GM12872 (cell line): ENCODE data around the gene TPRN.

Experiments
- CTCF ChIP-seq: IDR thresholded peaks from 3 replicates; pipeline ENCODE4 v1.5.1; 2011; ENCODE audit warnings: low read depth, mild to moderate bottlenecking, low read length, moderate library complexity; ENCODE audit not compliant: insufficient read depth

The TPRN gene

DNA sequence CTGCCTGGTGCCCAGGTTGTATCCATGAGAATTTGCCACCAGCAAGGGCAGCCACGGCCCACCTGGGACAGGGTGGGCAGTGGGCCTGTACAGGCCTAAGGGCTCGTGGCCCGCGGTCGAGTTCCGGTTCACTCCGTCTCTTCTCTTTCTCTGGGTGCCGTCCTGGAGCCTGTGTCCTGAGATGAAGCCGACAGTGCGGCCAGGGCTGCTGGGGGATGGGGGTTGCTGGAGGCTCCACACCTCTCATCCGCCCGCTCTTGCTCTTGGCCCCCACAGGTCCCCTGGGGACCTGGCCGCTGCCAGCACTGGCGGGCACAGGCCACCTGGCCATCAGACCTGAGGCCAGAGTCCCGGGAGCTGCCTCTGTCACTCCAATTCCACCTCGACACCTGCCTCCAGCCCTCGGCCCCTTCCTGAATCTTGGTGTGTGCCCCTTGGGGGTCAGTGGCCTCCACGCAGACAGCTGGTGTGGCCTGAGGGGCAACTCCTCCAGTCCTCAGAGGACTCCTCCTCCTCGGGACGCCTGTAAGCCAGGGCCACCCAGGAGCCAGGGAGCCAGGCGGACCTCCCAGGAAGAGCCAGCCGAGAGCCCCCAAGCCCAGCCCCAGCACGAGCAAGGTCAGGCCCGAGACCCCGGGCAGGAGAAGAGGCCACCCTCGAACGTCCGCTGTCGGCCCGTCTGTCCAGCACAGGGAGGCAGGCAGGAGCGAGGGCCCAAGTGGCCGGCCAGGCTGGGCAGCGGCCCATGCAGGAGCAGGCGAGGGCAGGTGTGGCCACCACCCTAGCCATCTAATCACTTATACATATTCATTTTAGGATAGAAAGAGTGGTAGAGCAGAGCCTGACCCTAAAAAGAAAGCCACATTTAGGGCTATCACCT, 35.9 kb downstream of the TPRN start:
- TF ChIP-seq CTCF: no peak

DNA sequence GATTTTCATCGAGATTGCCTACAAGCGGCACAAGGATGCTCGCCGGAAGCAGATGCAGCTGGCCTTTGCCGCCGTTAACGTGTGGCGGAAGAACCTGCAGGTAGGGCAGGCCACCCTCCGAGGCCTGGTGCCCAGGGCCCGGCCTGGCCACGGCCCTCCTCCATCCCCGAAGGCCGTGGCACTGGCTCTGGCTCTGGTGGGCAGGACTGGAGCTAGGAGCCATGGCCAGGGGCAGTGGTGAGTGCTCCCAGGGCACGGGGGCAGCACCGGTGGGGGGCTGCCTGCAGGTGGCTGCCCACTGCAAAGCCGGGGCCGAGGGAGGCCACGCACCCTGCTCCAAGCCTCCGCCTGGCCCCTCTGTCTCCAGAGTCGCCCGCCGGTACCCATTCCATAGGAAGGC, 36.7 kb downstream of the TPRN start:
- TF ChIP-seq CTCF: no peak

GRCh38 chr9:137163365-137163715, 37.2 kb downstream of the TPRN start:
- no peak for TF ChIP-seq CTCF

- TF ChIP-seq CTCF: no peak
These were observed 37.8 kb downstream of the TPRN start for GRCh38 chr9:137162505-137163364.

GRCh38 chr9:137161558-137162486, 38.7 kb downstream of the TPRN start:
- TF ChIP-seq CTCF: no peak

- TF ChIP-seq CTCF: no peak
These were observed 39.6 kb downstream of the TPRN start for GRCh38 chr9:137160716-137161557.
